ENCODE measurements around the gene SLC6A19. TPM values are rescaled to one million over a fixed set of nuclear protein-coding genes. Genes with fewer than 3 reads are reported as not detected.

The SLC6A19 gene
- total and polyA plus RNA-seq, 11 donors = not detected

DNA sequence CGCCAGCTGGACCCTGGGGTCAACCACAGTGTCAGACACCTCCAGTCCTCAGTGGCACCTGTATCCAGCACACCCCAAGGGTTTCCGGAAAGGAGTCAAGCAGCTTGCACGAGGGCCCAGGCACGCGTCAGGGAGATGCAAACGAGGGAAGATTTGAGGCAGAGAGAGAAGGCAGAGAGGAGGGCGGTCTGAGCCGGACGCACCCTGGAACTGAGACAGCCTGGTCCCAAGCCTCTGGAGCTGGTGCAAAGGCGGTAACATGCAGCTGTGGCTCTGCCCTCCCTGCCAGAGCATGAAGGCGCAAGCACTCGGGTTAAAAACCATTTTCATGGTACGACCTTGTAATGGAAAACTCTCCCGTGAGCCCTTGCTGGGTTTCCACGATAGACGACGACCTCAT, 56.0 kb downstream of the SLC6A19 start:
- WGBS, 4 donors = 83 to 91% (median 86%) methylated on average over 14 to 17 of the region's 17 CpGs
- Histone ChIP-seq H3K4me1 (no peaks in the 10 kb centered on the region), H3K36me3 (no peaks in the 10 kb centered on the region), H3K27me3 (peaks cover 0 to 11% (median 0%) of the 10 kb centered on the region in 9 donors), H3K4me3 (no peak overlapping the region), H3K9me3 (peaks cover 0 to 17% (median 6%) of the 10 kb centered on the region in 12 donors), H3K27ac (no peak overlapping the region)
- ATAC-seq (no peak), DNase-seq (no peak)
- intact Hi-C loops (cut with DNase I) = no loop called here
- TF ChIP-seq CTCF (IDR thresholded peaks at IDR 0.05) (no peak), POLR2A (IDR thresholded peaks at IDR 0.05) (no peak)

- no peak for DNase-seq
- intact Hi-C loops (cut with DNase I) = no loop called here
- Histone ChIP-seq H3K36me3 (no peaks in the 10 kb centered on the region), H3K27me3 (peaks cover 0 to 11% (median 0%) of the 10 kb centered on the region in 9 donors), H3K4me3 (no peak overlapping the region), H3K9me3 (peaks cover 0 to 22% (median 10%) of the 10 kb centered on the region in 12 donors), H3K27ac (no peak overlapping the region), H3K4me1 (no peaks in the 10 kb centered on the region)
- ATAC-seq = no peak
- 77 to 84% (median 83%) methylated on average over 9 to 13 of the region's 13 CpGs for WGBS, 4 donors
- no peak for TF ChIP-seq POLR2A (IDR thresholded peaks at IDR 0.05)
- no peak for TF ChIP-seq CTCF (IDR thresholded peaks at IDR 0.05)
Observed at GRCh38 chr5:1257841-1258240, 56.4 kb downstream of the SLC6A19 start.

- no peak for DNase-seq
- no peaks in the 10 kb centered on the region for H3K36me3 ChIP-seq
- ATAC-seq = no peak
- H3K4me3 ChIP-seq = no peak overlapping the region
- H3K27me3 ChIP-seq = no peaks in the 10 kb centered on the region
- 92 to 94% (median 93%) methylated on average over 23 of the region's 23 CpGs for WGBS, 4 donors
- intact Hi-C loops (cut with DNase I) = no loop called here
- H3K4me1 ChIP-seq = no peaks in the 10 kb centered on the region
- no peak overlapping the region for H3K27ac ChIP-seq
- peaks cover 0 to 33% (median 12%) of the 10 kb centered on the region in 12 donors for H3K9me3 ChIP-seq
- no peak for TF ChIP-seq CTCF (IDR thresholded peaks at IDR 0.05)
- TF ChIP-seq POLR2A (IDR thresholded peaks at IDR 0.05) = no peak
Observed at GRCh38 chr5:1259806-1260480, 58.5 kb downstream of the SLC6A19 start.

DNA sequence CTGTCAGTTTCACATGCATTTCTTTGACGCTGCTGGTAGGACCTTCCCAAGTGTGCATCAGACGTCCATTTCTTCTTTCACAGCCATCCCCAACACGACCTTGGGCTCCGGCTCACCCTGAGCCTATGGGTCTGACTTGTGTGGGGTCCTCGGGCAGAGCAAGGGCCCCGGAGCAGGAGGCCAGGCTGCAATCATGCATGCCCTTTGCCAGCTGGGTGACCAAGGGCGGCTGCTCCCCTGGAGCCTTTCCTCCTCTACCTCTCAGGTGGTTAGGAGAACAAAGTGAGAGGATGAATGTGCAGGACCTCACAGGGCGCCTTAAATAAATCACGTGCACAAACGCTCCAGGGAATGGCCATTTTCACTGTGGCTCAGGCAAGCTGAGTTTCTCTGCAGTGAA, 60.2 kb downstream of the SLC6A19 start:
- Histone ChIP-seq H3K9me3 (peaks cover 0 to 33% (median 12%) of the 10 kb centered on the region in 12 donors), H3K36me3 (no peaks in the 10 kb centered on the region), H3K4me1 (no peaks in the 10 kb centered on the region), H3K27me3 (no peaks in the 10 kb centered on the region), H3K27ac (no peak overlapping the region), H3K4me3 (no peak overlapping the region)
- DNase-seq (no peak), ATAC-seq (no peak)
- intact Hi-C loops (cut with DNase I) = no loop called here
- 86 to 89% (median 87%) methylated on average over 10 of the region's 10 CpGs for WGBS, 4 donors
- TF ChIP-seq CTCF (IDR thresholded peaks at IDR 0.05) (no peak), POLR2A (IDR thresholded peaks at IDR 0.05) (no peak)

Measured in heart left ventricle (tissue), 16 donors.